HUDEP-2 (cell line): Measurements from ENCODE around the gene PCK1.
"Not testable (repeated sequence)": the region's sequence is repeated elsewhere in the genome, so short reads cannot be mapped to it uniquely, and the experiment has no call there.

ENCODE experiments used
- DNase-seq, 76 experiments: peaks; one replicate each; lab custom pipeline; 2025; ENCODE audit not compliant: unreplicated experiment in 76 of 76; lab: John Stamatoyannopoulos, UW

PCK1 gene

GRCh38 chr20:57560554-57561355 is at the start of gene PCK1:
Gene PCK1, plus strand, starts transcription at chr20:57561110. Its CDS starts 302 bp downstream, at chr20:57561412.
- peak in 74 of 76 experiments; percentile 11 to 93 (median 79) for DNase-seq

GRCh38 chr20:57511709-57512108 is 49.2 kb upstream of the PCK1 start:
- DNase-seq: not testable (repeated sequence)

- DNase-seq: no peak
Observed at GRCh38 chr20:57512432-57512831, 48.5 kb upstream of the PCK1 start.

- DNase-seq: no peak
Observed at GRCh38 chr20:57513199-57513598, 47.7 kb upstream of the PCK1 start.

GRCh38 chr20:57514273-57514751 is 46.6 kb upstream of the PCK1 start:
- DNase-seq: peak in 52 of 76 experiments; percentile 2 to 67 (median 34)

- no peak for DNase-seq
Observed at GRCh38 chr20:57517904-57518303, 43.0 kb upstream of the PCK1 start.

- no peak for DNase-seq
Observed at GRCh38 chr20:57522380-57523140, 38.4 kb upstream of the PCK1 start.

- DNase-seq: no peak
Observed at GRCh38 chr20:57523782-57524181, 37.1 kb upstream of the PCK1 start.

GRCh38 chr20:57524511-57525176 is 36.3 kb upstream of the PCK1 start, which contains the start of gene CTCFL:
Gene CTCFL, minus strand, starts transcription at chr20:57525140. Its CDS starts 935 bp downstream, at chr20:57524205.
- no peak for DNase-seq

GRCh38 chr20:57525328-57526086 is 35.4 kb upstream of the PCK1 start:
- no peak for DNase-seq

- peak in 36 of 76 experiments; percentile 3 to 57 (median 28) for DNase-seq
Observed at GRCh38 chr20:57526087-57526884, 34.6 kb upstream of the PCK1 start.

- no peak for DNase-seq
Observed at GRCh38 chr20:57526885-57527460, 33.9 kb upstream of the PCK1 start.

- no peak for DNase-seq
Observed at GRCh38 chr20:57527728-57528127, 33.2 kb upstream of the PCK1 start.

- DNase-seq: no peak
Observed at GRCh38 chr20:57528148-57528547, 32.8 kb upstream of the PCK1 start.

- no peak for DNase-seq
Observed at GRCh38 chr20:57529160-57529585, 31.7 kb upstream of the PCK1 start.

GRCh38 chr20:57529810-57530209 is 31.1 kb upstream of the PCK1 start:
- no peak for DNase-seq

- DNase-seq: no peak
Observed at GRCh38 chr20:57530327-57530981, 30.5 kb upstream of the PCK1 start.

- DNase-seq: no peak
Observed at GRCh38 chr20:57532104-57532503, 28.8 kb upstream of the PCK1 start.

GRCh38 chr20:57535297-57535696 is 25.6 kb upstream of the PCK1 start:
- DNase-seq: no peak
